K562 (cell line): Measurements from ENCODE around the gene HDLBP. TPM values are rescaled to one million over a fixed set of nuclear protein-coding genes. Genes with fewer than 3 reads are reported as not detected.
A peak's percentile ranks its signal among the peaks of the same experiment; 100 is the strongest.

Source experiments
- ATAC-seq: fragments of 200-7000 bp; cut with Tn5 transposase; 3 replicates; pipeline ENCODE4 v1.9.1; 2020; ENCODE audit warnings: moderate library complexity
- BruUV-seq: library from RNA; stranded (reverse); fragments of 400-500 nt; replicated peaks from 2 replicates; lab custom pipeline; 2021; lab: Mats Ljungman, UMichigan
- CTCF ChIA-PET: fragments of 300-600 bp; formaldehyde crosslinking; extraction: SDS; loops from one replicate; lab custom pipeline; 2021; ENCODE audit warnings: low intra/inter-chr PET ratio; lab: Yijun Ruan, JAX
- POLR2A ChIA-PET: fragments of 300-600, 350-650 bp; sonication (Branson Sonifier 250); formaldehyde crosslinking; extraction: SDS; loops from one replicate; lab custom pipeline; 2021; ENCODE audit warnings: antibody characterized with exemption, inconsistent platforms; lab: Yijun Ruan, JAX
- DNase-seq, 4 experiments: peaks; one replicate each; pipeline versions ENCODE4 v3.0.0 to v3.0.0-alpha.2; 2011 to 2018; ENCODE audit warnings: low spot score in 3 of 4, mixed read lengths in 3 of 4; ENCODE audit errors: extremely low read depth in 1 of 4
- FAIRE-seq: peaks from 2 replicates; lab custom pipeline; 2011; peaks lifted over from hg19 to GRCh38; lab: Jason Lieb, UNC
- H2AFZ ChIP-seq: 2 replicates; pipeline ENCODE4 v1.6.0; 2011; ENCODE audit warnings: low read depth, low read length, control low read depth, inconsistent platforms
- H3K27ac ChIP-seq: fragments of 200-600 bp; 3 replicates; pipeline ENCODE4 v1.8.0; 2011; ENCODE audit warnings: low read depth, mild to moderate bottlenecking, control low read depth, inconsistent platforms, low read length, moderate library complexity, mixed read lengths; ENCODE audit errors: extremely low read depth
- H3K27me3 ChIP-seq, 2 experiments: fragments of 300-600 bp in 1 of 2; 2 replicates in 1 of 2; 3 replicates in 1 of 2; pipeline versions ENCODE4 v1.6.0 to v1.8.0; 2011; ENCODE audit warnings: inconsistent platforms in 2 of 2, low read length in 2 of 2, mild to moderate bottlenecking in 1 of 2, mixed read lengths in 1 of 2, moderate library complexity in 1 of 2; ENCODE audit not compliant: control insufficient read depth in 2 of 2, insufficient read depth in 2 of 2
- H3K36me3 ChIP-seq: fragments of 300-600 bp; 3 replicates; pipeline ENCODE4 v1.8.0; 2011; ENCODE audit warnings: mild to moderate bottlenecking, low read length, inconsistent platforms; ENCODE audit not compliant: control insufficient read depth, insufficient read depth
- H3K4me1 ChIP-seq, 2 experiments: fragments of 200-600 bp in 1 of 2; replicated peaks in 1 of 2; 2 replicates in 1 of 2; 3 replicates in 1 of 2; pipeline versions ENCODE4 v1.5.1 to v1.8.0; 2011; ENCODE audit warnings: inconsistent platforms in 2 of 2, low read length in 2 of 2, mild to moderate bottlenecking in 1 of 2, mixed read lengths in 1 of 2, moderate library complexity in 1 of 2; ENCODE audit not compliant: control insufficient read depth in 2 of 2, insufficient read depth in 2 of 2
- H3K4me2 ChIP-seq: 2 replicates; pipeline ENCODE4 v1.6.1; 2011; ENCODE audit warnings: low read length, control low read depth, inconsistent platforms, mixed read lengths; ENCODE audit not compliant: insufficient read depth
- H3K4me3 ChIP-seq: fragments of 200-600 bp; sonication (generic), shearing (Covaris generic); 2 replicates; pipeline ENCODE4 v1.5.1; 2016; ENCODE audit warnings: control low read depth, inconsistent platforms
- H3K79me2 ChIP-seq: fragments of 200-600 bp; 3 replicates; pipeline ENCODE4 v1.8.0; 2011; ENCODE audit warnings: low read length, inconsistent platforms; ENCODE audit not compliant: control insufficient read depth, insufficient read depth
- H3K9ac ChIP-seq, 2 experiments: 2 replicates each; pipeline versions ENCODE4 v1.6.0 to v1.6.1; 2011; ENCODE audit warnings: low read depth in 2 of 2, low read length in 2 of 2, control low read depth in 1 of 2, inconsistent platforms in 1 of 2, mild to moderate bottlenecking in 1 of 2, mixed read lengths in 1 of 2; ENCODE audit not compliant: insufficient read depth in 1 of 2
- H3K9me1 ChIP-seq: one replicate; pipeline ENCODE4 v1.6.0; 2011; ENCODE audit warnings: inconsistent platforms, mild to moderate bottlenecking, low read length, moderate library complexity; ENCODE audit not compliant: control insufficient read depth, insufficient read depth
- H3K9me3 ChIP-seq: replicated peaks from 2 replicates; pipeline ENCODE4 v1.5.1; 2011; ENCODE audit warnings: low read depth, low read length, inconsistent platforms; ENCODE audit not compliant: control insufficient read depth, insufficient read depth
- H4K20me1 ChIP-seq: replicated peaks from 2 replicates; pipeline ENCODE4 v1.6.1; 2011; ENCODE audit warnings: low read length, inconsistent platforms, mixed read lengths; ENCODE audit not compliant: control insufficient read depth, insufficient read depth
- ARHGAP35 ChIP-seq: fragments of 450-650 bp; IDR thresholded peaks from 2 replicates; pipeline ENCODE4 v1.6.1; 2018; ENCODE audit not compliant: partially characterized antibody
- E2F5 ChIP-seq: sonication (generic); formaldehyde crosslinking; IDR thresholded peaks from 2 replicates; pipeline ENCODE4 v1.8.0; 2022; ENCODE audit warnings: mild to moderate bottlenecking, missing genetic modification reagents
- NFATC3 ChIP-seq: fragments of 450-650 bp; IDR thresholded peaks from 2 replicates; pipeline ENCODE4 v1.6.1; 2017; ENCODE audit warnings: mild to moderate bottlenecking
- RB1 ChIP-seq: fragments of 450-650 bp; IDR thresholded peaks from 2 replicates; pipeline ENCODE4 v1.6.1; 2017; ENCODE audit warnings: low read depth, mild to moderate bottlenecking
- ZBTB8A ChIP-seq: fragments of 450-650 bp; IDR thresholded peaks from 2 replicates; pipeline ENCODE4 v1.6.1; 2018; ENCODE audit warnings: mild to moderate bottlenecking, moderate library complexity; ENCODE audit not compliant: partially characterized antibody
- ZNF175 ChIP-seq: fragments of 200-800 bp; sonication (Bioruptor generic); IDR thresholded peaks from 2 replicates; pipeline ENCODE4 v1.6.1; 2016; ENCODE audit warnings: low read depth, mild to moderate bottlenecking, missing genetic modification characterization, missing compliant biosample characterization
- ZNF79 ChIP-seq: fragments of 250-450 bp; sonication (Bioruptor Pico); IDR thresholded peaks from 2 replicates; pipeline ENCODE4 v1.4.0; 2020; ENCODE audit warnings: low read depth, mild to moderate bottlenecking, moderate library complexity
- WGBS: fragments of 100-300 bp; shearing (Covaris generic); methylation state at CpG from one replicate; pipeline ENCODE4 v1.1.6; 2016; ENCODE audit warnings: low coverage, mixed read lengths; ENCODE audit not compliant: insufficient coverage; ENCODE audit errors: missing lambda C conversion rate; 5-methylcytosine and 5-hydroxymethylcytosine counted together
- in situ Hi-C: fragments of 300-500 bp; cut with MboI; formaldehyde crosslinking; loops from 4 replicates; pipeline ENCODE4 v1.15.0; 2018; ENCODE audit warnings: inconsistent platforms, mixed read lengths
- intact Hi-C: fragments of 100-400 bp; cut with micrococcal nuclease; formaldehyde crosslinking; loops from 2 replicates; pipeline ENCODE4 v1.14.2; 2022
- polyA plus RNA-seq, 8 experiments: library from polyadenylated mRNA; depleted of rRNA in 4 of 8; stranded (reverse) in 5 of 8; unstranded in 3 of 8; fragments of >200 nt; fragmentation: Nextera tagmentation in 2 of 8; fragmentation: Illumina TruSeq in 1 of 8; extraction: Ambion mirVana in 2 of 8; extraction: Trizol in 1 of 8; gene quantifications; 2 replicates each; pipeline versions ENCODE4 v1.2.1 to v1.2.3, GENCODE V29; 2011 to 2014; ENCODE audit warnings: inconsistent platforms in 1 of 8, missing spikeins in 1 of 8
- total RNA-seq, 7 experiments: library from RNA; depleted of rRNA in 6 of 7; stranded (reverse); fragments of >200 nt in 6 of 7; fragmentation: Illumina TruSeq in 2 of 7; extraction: Trizol in 2 of 7; gene quantifications; 2 replicates each; pipeline versions ENCODE4 v1.2.1 to v1.2.3, GENCODE V29; 2011 to 2021; ENCODE audit warnings: low replicate concordance in 1 of 7
- TF ChIP-seq, protein P1 (sequence below): fragments of 200-600 bp; sonication (generic); IDR thresholded peaks from one replicate; pipeline ENCODE4 v1.6.1; 2012; ENCODE audit warnings: mild to moderate bottlenecking, low read depth, low read length, inconsistent platforms

HDLBP gene
- total and polyA plus RNA-seq, 9 of the 15 experiments (the other 6 are each of a cell fraction or from before 2014, with no cell fraction given): 24.4 to 378 (median 146) TPM

- Histone ChIP-seq H3K9me3 (no peaks in the 10 kb centered on the region), H3K4me2 (no peak overlapping the region), H3K4me1 (peaks cover 0 to 7% of the 10 kb centered on the region in 2 experiments; a peak in 3 of 5 replicates), H3K9me1 (no peaks in the 10 kb centered on the region), H3K36me3 (peaks cover 70% of the 10 kb centered on the region; the same call in 2 of the 3 replicates), H2AFZ (no peak overlapping the region), H3K9ac (no peak overlapping the region), H3K27ac (no peak overlapping the region; the same call in 2 of the 3 replicates), H3K79me2 (peaks cover 30% of the 10 kb centered on the region), H3K27me3 (no peaks in the 10 kb centered on the region), H3K4me3 (no peak overlapping the region), H4K20me1 (no peaks in the 10 kb centered on the region; the same call in 1 of the 2 replicates)
- in situ Hi-C loops (no loop called here), intact Hi-C loops (no loop called here)
- CTCF ChIA-PET: no interaction called here
- BruUV-seq: no TSS peak
- ATAC-seq: peak; percentile 70
- peak; percentile 42 for FAIRE-seq
- DNase-seq: no peak
- WGBS: 77% methylated on average over 11 of the region's 11 CpGs
- POLR2A ChIA-PET: no interaction called here
- TF ChIP-seq E2F5 (CRISPR knock-in tag) (no peak), NFATC3 (no peak), ARHGAP35 (no peak), RB1 (no peak), ZBTB8A (no peak), ZNF79 (CRISPR knock-in tag) (no peak), ZNF175 (no peak)
- TF ChIP-seq, protein P1, sequence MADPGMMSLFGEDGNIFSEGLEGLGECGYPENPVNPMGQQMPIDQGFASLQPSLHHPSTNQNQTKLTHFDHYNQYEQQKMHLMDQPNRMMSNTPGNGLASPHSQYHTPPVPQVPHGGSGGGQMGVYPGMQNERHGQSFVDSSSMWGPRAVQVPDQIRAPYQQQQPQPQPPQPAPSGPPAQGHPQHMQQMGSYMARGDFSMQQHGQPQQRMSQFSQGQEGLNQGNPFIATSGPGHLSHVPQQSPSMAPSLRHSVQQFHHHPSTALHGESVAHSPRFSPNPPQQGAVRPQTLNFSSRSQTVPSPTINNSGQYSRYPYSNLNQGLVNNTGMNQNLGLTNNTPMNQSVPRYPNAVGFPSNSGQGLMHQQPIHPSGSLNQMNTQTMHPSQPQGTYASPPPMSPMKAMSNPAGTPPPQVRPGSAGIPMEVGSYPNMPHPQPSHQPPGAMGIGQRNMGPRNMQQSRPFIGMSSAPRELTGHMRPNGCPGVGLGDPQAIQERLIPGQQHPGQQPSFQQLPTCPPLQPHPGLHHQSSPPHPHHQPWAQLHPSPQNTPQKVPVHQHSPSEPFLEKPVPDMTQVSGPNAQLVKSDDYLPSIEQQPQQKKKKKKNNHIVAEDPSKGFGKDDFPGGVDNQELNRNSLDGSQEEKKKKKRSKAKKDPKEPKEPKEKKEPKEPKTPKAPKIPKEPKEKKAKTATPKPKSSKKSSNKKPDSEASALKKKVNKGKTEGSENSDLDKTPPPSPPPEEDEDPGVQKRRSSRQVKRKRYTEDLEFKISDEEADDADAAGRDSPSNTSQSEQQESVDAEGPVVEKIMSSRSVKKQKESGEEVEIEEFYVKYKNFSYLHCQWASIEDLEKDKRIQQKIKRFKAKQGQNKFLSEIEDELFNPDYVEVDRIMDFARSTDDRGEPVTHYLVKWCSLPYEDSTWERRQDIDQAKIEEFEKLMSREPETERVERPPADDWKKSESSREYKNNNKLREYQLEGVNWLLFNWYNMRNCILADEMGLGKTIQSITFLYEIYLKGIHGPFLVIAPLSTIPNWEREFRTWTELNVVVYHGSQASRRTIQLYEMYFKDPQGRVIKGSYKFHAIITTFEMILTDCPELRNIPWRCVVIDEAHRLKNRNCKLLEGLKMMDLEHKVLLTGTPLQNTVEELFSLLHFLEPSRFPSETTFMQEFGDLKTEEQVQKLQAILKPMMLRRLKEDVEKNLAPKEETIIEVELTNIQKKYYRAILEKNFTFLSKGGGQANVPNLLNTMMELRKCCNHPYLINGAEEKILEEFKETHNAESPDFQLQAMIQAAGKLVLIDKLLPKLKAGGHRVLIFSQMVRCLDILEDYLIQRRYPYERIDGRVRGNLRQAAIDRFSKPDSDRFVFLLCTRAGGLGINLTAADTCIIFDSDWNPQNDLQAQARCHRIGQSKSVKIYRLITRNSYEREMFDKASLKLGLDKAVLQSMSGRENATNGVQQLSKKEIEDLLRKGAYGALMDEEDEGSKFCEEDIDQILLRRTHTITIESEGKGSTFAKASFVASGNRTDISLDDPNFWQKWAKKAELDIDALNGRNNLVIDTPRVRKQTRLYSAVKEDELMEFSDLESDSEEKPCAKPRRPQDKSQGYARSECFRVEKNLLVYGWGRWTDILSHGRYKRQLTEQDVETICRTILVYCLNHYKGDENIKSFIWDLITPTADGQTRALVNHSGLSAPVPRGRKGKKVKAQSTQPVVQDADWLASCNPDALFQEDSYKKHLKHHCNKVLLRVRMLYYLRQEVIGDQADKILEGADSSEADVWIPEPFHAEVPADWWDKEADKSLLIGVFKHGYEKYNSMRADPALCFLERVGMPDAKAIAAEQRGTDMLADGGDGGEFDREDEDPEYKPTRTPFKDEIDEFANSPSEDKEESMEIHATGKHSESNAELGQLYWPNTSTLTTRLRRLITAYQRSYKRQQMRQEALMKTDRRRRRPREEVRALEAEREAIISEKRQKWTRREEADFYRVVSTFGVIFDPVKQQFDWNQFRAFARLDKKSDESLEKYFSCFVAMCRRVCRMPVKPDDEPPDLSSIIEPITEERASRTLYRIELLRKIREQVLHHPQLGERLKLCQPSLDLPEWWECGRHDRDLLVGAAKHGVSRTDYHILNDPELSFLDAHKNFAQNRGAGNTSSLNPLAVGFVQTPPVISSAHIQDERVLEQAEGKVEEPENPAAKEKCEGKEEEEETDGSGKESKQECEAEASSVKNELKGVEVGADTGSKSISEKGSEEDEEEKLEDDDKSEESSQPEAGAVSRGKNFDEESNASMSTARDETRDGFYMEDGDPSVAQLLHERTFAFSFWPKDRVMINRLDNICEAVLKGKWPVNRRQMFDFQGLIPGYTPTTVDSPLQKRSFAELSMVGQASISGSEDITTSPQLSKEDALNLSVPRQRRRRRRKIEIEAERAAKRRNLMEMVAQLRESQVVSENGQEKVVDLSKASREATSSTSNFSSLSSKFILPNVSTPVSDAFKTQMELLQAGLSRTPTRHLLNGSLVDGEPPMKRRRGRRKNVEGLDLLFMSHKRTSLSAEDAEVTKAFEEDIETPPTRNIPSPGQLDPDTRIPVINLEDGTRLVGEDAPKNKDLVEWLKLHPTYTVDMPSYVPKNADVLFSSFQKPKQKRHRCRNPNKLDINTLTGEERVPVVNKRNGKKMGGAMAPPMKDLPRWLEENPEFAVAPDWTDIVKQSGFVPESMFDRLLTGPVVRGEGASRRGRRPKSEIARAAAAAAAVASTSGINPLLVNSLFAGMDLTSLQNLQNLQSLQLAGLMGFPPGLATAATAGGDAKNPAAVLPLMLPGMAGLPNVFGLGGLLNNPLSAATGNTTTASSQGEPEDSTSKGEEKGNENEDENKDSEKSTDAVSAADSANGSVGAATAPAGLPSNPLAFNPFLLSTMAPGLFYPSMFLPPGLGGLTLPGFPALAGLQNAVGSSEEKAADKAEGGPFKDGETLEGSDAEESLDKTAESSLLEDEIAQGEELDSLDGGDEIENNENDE: no peak
These were observed 14.5 kb upstream of the HDLBP start for GRCh38 chr2:241329669-241330615.
